GM13977 (cell line): Measurements from ENCODE around the gene SNN.

ENCODE experiments used
- DNase-seq: peaks from one replicate; pipeline ENCODE4 v3.0.0; 2012; ENCODE audit warnings: low spot score
- CTCF ChIP-seq: IDR thresholded peaks from 2 replicates; pipeline ENCODE4 v1.5.1; 2012; ENCODE audit warnings: mild to moderate bottlenecking, control low read depth; ENCODE audit not compliant: insufficient read depth; ENCODE audit errors: extremely low read depth, missing control alignments
- in situ Hi-C: fragments of 300-500 bp; cut with MboI; formaldehyde crosslinking; loops from one replicate; pipeline ENCODE4 v1.12.0; 2022; ENCODE audit warnings: low sequenced_read_pairs, low pct_unique_long_range_greater_than_20kb, mixed read lengths, inconsistent platforms; ENCODE audit not compliant: unreplicated experiment

SNN gene

GRCh38 chr16:11667824-11668622 lies at the start of gene SNN:
Gene SNN (plus strand): TSS chr16:11668455. CDS start chr16:11676060, 7,605 bp downstream.
- in situ Hi-C loops: no loop called here

GRCh38 chr16:11619327-11619851 lies 48.9 kb upstream of the SNN start:
- no peak for DNase-seq
- TF ChIP-seq CTCF: no peak

More at GRCh38 chr16:11667824-11668622, at the start of gene SNN:
- TF ChIP-seq CTCF: no peak
- peak; percentile 98 for DNase-seq

GRCh38 chr16:11620243-11621003 lies 47.8 kb upstream of the SNN start:
- TF ChIP-seq CTCF: no peak
- in situ Hi-C loops: no loop called here
- no peak for DNase-seq

More at GRCh38 chr16:11619327-11619851, 48.9 kb upstream of the SNN start:
- in situ Hi-C loops: no loop called here

- DNase-seq: no peak
- no peak for TF ChIP-seq CTCF
- in situ Hi-C loops: no loop called here
Observed at GRCh38 chr16:11621539-11621919, 46.7 kb upstream of the SNN start.

- no peak for TF ChIP-seq CTCF
- in situ Hi-C loops: no loop called here
- DNase-seq: no peak
Observed at GRCh38 chr16:11621920-11622651, 46.2 kb upstream of the SNN start.

- no peak for TF ChIP-seq CTCF
- in situ Hi-C loops: no loop called here
- no peak for DNase-seq
Observed at GRCh38 chr16:11624205-11624604, 44.0 kb upstream of the SNN start.
